GM21360 (cell line): Measurements from ENCODE around the gene GRIK3.

Source experiments
- ATAC-seq: cut with Tn5 transposase; IDR thresholded peaks from one replicate; pipeline ENCODE4 v1.9.1; 2021; ENCODE audit warnings: mild to moderate bottlenecking, moderate library complexity; ENCODE audit not compliant: unreplicated experiment

The GRIK3 gene

DNA sequence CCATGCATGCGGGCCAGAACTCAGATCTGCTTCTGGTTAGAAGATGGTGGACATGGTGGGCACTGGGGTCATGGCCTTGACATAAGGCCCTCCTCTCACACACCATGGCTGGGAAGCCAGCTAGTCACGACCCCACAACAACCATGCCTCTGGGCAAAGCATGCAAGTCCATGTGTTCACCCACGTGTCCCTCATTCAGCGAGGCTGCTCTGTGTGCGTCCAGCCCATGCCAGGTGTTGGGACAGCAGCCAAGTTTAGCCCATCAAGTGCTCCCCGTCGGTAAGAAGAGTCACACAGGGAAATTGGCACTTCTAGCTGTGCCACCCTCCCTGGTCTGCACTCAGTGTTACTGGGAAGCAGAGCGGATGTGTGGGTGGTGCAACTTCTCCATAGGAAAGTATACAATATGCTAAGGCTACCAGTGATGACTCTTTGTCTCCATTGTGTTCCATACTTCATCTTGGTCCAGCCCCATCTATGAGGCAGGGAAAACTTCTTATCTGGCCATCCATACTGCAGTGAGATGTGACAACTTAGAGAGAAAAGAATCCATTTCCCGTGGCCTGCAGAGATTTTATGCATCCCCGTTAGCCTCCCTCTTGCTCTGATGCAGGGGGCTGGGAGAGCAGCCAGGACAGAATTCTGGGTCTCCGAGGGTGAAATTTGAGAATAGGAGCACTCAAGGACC is 198.0 kb downstream of the GRIK3 start:
- ATAC-seq = no peak

DNA sequence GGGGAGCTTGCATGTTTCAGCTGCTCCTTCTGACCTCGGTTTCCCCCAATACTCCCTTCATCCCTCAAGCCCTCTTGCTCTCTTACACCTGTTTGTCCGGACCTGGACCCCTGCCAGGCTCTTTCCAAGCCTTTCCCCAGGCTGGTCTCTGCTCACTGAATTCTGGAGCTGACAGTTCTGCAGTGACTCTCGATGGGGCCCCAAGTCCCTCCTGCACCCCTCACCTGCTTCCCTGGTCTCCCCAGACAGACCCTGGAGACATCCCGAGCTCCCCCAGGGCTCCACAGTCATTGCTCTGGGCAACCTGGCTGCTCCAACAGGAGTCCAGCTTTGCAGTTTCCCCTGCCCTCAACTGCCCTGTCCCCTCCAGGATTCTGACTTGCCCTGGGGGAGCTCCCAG is 198.6 kb downstream of the GRIK3 start:
- ATAC-seq = no peak

DNA sequence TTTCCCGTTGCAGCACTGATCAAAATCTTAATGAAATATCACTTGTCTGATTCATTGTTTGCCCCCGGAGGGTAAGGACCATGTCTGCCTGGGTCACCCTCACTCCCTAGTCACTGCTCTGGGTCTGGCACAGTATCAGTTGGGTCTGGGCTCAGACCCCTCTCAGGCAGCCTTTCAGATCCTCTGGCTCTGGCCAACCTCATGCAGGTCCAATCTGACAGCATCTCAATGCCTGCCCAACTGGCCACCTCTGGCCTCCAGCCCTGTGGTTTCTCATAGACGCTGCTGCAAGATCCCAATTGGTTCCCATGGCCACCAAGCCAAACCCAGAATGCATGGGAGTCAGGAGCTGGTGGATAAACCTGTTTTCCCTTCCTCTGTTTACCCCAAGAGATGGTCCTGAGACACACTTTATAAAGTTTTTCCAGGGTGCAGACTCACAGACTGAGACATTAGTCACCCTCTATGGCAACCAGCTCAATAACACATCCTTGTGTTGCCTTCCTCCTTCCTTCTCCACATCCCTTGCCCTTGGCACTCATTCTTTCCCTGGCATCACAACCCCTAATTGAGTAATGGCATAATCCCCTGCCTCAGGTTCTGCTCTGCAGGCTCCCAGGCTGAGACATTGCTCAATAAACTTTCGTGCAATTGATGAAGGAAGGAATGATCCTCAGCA is 199.2 kb downstream of the GRIK3 start:
- ATAC-seq = no peak

DNA sequence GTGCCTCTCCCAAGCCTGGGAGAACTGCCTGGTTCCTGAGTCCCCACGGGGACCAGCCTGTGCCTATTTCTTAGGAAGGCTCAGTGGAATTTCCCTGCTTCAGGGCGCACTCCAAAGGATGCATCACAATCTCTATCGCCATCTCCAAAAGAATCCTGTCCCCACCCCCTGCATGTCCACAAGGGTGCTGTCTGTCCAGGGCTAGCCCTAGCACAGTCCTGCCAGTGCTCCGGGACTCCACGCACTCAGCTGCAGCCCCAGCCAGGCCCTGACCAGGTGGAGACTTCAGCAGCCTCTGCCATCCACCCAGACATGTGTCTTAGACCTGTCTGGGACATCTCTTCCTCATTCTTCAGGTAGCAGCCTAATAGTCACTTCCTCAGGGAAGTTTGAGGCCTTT is 199.7 kb downstream of the GRIK3 start:
- ATAC-seq = no peak

DNA sequence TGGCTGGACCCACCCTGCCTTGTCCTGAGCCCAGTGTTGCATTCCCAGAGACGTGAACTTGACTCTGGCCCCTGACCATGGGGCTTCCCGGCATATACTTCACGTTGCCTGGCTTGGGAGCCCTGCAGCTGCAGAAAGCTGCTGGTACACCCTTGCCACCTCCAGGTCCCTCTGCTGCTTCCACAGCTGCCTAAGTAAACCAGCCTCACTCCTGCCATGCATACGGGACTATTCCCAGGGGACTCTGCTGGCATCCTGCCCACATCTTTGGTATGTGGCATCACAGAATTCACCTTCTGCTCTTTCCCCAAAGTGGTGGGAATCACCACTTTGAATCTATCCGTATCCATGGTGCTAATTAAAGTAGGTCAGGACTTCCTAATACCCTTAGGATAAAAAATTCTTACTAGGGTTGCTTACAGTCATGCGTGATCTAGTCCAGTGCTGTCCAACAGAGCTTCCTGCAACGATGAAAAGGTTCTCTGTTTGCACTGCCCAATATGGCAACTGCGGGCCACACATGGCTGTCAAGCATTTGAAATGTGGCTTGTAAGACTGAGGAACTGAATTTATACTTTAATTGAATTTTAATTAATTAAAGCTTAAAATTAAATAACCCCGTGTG is 203.0 kb downstream of the GRIK3 start:
- ATAC-seq = no peak

DNA sequence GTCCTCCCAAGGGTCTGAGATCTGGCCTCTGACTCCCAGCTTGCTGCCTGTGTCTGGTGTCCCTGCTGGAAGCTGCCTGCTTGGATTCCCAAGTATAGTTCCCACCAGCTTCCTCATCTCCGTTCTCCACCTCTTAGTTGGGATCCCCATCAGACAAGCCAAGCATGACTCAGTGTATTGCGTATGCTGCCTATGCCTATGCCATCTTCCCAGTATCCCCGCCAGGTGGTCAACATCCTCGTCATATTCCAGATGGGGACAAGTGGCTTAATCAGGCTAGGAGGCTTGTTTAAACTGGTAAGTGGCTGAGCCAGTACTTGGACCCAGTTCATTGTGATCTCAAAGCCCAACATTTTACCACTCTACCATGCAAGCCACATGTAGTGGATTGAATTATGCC is 204.4 kb downstream of the GRIK3 start:
- ATAC-seq = no peak

DNA sequence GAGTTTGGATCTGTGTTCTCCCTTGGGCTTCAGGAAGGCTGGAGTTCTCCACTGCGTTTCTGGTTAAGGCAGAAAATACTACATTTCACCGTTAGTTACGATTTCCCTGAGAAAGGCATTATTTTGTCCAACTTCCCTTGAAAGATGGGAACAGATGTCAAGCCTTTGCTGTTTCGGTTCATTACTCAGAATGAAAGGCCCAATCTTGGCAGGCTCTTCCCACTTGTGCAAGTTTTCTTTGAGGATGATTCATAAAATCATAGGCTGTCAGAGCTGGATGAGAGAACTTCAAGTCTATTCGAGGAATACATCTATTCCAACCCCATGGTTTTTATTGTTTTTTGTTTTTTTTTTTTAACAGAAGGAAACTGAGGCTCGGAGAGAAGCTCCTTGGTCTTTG is 205.2 kb downstream of the GRIK3 start:
- no peak for ATAC-seq

DNA sequence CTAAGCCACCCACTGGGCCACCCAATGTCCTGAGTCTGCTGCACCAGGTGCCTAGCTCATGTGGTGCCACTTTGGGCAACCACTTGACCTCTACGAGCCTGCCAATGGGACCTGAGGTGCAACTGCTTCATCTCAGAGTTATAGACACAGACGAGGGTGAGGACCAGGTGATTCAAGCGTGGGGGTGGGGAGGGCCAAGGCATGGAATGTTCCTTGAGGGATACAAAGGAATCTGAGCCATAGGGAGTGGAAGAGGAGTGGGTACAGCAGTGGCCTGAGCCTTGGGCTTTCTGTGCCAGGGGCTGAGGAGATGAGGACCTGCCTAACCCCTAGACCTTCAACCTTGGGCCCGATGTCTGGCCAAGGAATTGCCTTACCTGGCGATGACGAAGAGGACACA is 209.1 kb downstream of the GRIK3 start:
- no peak for ATAC-seq

DNA sequence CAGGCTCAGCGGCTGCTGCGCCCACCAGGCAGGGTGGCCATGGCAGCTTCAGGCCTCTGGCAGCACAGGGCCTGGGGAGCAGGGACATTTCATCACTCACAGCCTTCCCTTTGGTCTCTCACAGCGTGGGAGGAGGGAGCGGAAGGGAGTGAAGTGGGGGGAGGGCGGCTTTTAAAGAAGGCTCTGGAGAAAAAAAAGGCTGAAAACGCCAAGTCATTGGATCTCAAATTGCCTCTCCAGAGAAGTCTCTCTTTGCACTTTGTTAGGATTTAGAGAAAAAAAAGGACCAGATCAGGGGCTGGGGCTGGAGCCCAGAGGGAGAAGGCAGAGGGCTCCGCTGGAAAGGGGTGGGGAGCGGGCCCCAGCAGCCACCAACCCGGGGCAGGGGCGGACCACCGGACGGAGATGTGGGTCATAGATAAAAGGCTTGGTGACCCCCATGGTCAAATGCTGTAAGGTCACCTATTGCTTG is 209.9 kb downstream of the GRIK3 start:
- ATAC-seq = no peak

DNA sequence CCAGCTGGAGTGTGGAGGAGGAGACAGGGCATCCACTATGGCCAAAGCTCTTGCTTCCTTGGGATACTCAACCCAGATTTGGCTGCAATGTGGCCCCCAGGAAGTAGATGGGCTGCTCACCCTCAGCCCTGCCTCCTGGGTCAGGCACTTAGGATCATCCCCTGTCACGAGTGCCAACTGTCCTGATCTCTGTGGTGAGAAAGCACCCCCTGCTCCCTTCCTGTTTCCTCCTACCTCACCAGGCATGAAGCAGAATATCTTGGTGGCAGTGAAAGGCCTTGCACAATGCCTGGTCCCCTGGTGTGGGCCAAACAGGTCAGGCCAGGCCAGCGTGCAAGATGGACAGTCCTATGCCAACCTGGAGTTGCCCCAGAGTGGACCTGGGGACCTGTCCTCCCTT is 211.7 kb downstream of the GRIK3 start:
- ATAC-seq = no peak

DNA sequence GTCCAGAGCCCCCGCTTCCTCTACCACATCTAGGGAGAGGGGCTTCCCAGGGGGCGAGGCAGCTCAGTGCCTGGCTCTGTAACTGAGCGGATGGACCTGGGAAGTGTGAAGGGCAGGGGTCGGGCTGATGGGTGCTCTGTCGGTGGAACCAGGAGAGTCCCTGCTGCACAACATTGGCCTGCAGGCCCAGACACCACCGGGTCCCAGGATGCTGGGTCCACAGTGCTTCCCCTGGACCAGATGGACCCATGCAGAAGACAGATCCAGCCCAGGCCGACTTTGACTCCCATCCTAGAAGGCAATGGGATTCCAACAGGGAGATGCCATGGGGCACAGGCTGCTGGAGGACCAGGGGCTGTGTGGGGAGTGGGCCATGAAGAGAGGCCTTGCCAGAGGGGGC is 212.9 kb downstream of the GRIK3 start:
- ATAC-seq = no peak

DNA sequence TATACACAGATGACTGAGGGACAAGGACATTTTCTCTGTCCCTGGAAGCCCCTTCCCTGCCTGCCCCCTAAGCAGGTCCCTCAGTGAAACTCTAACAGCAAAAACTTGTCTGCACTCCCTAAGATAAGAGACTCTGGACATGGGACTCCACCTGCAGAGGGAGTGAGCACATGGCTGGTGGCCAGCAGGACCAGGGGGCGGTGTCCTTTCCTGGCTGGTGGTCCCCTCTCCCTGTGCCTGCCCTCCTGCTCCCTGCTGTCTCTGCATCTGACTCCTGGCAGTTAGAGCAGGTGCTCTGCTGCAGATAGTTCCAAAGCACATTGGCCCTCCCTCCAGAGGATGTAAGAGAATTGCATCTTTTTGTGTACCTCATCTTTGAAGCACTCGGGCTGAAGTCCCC is 215.5 kb downstream of the GRIK3 start:
- ATAC-seq = no peak

DNA sequence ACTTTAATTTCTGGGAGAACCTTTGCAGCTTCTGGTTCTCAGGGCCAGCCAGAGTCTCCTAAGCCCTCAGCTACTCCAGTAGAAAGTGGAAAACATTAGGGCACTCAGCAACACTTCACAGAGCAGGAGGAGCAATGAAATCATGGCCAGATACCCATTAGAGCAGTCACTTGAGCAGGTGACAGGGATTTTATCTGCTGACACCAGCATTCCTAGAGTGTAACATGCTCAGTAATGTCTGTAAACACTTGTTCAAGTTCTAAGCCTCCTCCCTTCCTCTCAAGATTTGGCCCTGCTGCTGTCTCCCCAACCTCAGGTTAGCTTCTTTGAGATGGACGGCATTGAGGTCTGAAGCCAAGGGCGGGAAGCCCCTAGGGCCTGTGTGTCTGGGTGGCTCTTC is 218.0 kb downstream of the GRIK3 start:
- ATAC-seq = no peak

DNA sequence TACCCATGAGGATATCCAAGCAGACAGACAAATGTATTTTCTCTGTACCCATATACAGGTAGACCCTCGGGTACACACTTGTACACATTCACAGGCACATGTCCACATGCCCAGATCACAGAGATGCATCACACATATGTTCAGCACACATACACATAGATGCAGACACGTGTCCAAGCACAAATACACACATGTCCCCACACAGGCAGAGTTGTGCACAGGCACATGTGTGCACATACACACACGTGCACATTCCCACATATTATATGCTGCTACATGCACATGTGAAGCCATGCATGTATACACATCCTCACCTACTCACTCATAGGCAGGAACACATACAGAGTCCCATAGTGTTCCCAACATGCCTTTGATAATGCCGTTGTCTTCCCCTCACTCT is 219.5 kb downstream of the GRIK3 start:
- no peak for ATAC-seq

DNA sequence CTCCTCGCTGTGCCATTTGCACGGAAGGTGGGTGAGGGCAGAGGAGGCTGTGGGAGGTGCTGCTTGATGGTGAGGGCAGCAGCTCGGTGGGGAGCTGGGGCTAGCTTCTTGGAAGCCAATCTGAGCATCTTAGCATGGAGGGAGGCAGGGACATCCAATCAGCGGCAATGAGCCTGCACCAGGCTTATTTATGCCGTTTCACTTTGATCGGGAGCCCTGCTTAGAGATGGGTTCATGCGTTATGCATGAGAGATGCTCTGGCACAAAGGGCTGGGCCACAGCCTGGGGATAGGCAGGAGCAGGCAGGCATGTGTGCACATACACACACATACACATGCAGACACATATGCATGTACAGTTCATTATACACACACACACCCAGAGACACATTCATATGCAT is 220.2 kb downstream of the GRIK3 start:
- no peak for ATAC-seq

DNA sequence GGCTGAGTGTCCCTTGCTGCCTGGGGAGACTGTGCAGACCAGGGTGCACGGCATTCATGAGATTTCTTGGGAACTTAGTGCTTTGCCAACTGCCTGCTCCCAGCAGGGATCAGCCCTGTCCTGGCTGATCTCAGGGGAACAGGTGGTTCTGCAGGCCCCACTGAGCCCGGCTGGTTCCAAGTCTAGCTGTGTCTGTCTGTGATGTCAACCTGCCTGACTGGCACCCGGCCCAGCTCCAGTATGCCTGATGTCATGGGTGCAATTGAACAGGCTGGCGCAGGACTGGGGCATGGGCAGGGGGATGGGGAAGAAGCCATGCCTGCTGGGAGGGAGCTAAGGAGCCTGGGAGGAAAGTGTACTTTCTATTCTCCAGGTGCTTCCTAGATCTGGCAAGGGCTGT is 227.1 kb downstream of the GRIK3 start:
- no peak for ATAC-seq

DNA sequence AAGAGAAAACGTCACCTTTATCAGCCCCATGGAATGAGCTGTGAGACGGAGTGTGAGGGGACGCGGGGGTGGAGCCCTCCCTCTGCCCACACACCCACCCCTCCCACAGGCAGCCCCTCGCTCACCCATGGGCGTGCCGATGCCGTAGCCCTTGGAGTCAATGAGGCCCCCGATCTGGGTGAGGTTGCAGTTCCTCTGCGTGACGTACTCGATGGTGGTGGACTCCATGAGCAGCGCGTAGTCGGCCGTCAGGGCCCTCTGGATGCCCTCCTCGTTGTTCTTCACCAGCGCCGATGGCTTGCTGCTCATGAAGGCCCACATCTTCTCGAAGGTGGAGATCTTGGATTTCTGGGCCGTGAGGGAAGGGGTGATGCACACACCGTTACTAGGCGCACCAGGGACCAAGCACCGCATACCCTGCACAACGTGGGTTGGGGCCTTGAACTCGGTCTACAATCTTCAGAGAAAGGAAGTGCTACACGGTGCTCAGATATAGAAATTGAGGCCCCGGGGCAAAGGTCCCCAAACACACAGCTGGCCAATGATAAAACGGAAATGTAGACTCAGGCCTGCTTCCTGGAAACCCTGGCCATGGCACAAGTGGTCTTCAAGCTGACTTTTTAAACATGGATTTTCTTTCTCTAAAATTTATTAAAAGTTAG is 228.2 kb downstream of the GRIK3 start:
- no peak for ATAC-seq

DNA sequence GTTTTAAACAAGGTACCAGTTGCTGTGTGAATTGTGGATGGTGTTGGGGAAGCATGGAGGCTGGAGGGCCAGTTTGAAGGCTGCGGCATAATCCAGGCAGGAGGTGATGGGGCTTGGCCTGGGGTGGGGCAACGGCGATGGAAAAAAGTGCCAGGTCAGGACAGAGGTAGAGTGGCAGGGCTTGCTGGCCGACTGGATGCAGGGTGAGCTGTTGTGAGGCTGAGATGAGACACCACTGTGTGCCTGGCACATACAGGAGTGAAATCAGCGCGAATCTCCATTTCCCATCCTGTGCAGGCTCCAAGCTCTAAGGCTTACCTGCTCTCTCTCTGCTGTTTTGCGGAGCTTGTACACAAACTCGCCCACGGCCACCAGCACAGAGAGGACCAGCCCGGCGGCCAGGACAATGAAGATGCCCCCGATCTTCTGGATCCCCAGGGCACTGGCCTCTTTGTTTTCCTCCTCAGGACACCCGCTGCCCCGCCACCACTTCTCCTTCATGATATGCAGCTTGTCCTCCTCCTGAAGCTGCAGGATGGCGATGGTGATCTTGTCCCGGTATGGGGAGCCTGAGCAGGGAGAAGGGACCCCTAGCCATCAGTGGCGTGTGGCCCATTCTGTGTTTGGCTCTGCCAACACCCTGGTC is 229.5 kb downstream of the GRIK3 start:
- ATAC-seq = no peak

DNA sequence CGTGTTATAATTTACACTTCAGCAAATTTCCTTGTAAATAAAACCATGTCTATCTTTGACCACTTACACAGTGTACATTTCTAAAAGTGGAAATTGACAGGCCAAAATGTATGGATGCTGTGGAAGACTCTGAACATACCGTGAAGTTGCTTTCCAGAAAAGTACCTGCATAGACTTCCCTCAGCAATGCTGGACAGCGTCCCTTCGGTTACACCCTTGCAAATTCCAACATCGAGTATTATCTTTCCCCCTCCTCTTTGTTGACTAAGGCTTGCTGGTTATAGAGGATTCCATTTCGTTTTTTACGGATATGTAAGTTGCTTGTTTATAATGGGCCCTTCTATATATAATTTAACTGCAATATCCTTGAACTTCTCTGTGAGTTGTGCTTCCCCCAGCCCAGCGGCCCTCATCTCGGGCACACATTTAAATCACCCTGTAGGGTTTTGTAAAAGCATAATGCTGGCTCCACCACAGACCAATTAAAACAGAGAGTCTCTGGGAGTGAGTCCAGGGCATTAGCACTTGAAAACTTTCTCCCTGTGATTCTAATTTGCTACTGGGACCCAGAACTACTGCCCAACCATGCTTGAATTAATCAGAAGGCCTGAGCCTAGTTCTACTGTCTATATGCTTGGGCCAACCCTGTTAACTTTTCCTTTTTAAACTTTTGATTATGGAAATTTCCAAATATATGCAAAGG is 230.3 kb downstream of the GRIK3 start:
- ATAC-seq = no peak

DNA sequence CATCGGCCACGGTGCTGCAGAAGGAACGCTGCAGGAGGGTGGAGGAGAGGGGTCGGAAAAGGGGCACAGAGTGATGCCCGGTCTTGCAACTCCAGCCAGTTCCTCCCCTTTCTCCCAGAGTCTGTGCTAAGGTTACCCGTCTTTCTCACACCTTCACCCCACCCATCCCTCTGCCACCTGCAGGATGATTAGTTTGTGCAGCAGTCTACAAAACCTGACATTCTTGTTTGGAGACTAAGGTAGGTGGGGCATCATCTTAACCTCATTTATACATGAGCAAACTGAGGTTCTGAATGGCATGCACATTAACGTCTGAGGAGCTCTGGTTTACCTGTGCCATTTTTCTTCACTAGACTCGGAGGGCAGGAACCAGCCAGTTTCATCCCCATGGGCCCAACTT is 232.3 kb downstream of the GRIK3 start:
- ATAC-seq = no peak

DNA sequence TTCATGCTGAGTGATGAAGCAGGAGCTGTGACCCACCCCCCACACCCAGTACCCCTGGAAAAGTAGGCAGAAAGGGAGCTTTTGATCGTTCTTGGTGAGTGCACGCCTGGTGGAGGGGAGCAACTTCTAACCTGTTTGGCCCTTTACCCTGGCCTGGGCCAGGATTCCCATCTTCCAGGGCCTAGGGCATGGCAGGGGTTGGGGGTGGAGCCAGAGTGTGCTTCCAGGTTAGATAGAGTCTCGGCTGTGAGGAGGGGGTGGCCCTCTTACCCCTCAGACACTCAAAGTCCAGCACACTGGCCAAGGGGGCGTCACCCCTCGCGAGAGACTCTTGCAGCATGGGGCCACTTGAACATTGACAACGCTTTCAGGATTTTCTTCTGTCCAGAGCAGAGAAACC is 236.6 kb downstream of the GRIK3 start:
- no peak for ATAC-seq
